8988T (cell line): ENCODE results near the gene CFDP1.

ENCODE experiments used
- DNase-seq: peaks from one replicate; pipeline ENCODE4 v3.0.0; 2011

CFDP1 gene

DNA sequence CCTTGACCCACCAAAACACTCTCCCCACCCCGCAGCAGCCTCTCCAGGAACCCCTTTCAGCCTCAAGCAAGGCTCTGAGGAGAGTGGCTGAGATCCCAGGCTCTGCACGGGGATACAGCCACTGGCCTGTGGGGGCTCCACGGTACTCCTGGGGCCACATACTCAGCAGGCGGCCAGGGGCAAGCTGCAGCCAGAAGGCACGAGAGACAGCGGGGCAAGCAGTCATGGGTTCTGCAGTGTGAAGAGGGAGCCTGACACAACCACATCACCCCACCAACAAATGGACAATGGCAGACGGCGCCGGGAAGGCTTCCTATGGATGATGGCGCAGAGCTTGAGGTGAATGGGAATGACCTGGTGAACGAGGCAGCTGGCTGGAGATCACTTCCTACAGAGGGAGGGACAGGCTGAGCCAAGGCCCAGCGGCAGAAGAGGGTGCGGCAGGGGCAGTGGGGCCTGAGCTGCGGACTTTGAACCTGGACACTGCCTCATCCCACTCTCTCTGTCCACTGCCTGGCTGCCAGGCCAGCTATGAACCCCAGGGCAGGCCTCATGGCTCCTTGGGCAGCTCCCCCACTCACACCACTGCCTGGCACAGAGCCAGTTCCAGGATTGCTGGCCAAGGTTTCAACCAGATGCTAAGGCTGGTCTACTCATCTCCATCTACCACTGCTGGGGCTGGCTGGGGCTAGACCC lies 171.1 kb downstream of the CFDP1 start:
- no peak for DNase-seq

DNA sequence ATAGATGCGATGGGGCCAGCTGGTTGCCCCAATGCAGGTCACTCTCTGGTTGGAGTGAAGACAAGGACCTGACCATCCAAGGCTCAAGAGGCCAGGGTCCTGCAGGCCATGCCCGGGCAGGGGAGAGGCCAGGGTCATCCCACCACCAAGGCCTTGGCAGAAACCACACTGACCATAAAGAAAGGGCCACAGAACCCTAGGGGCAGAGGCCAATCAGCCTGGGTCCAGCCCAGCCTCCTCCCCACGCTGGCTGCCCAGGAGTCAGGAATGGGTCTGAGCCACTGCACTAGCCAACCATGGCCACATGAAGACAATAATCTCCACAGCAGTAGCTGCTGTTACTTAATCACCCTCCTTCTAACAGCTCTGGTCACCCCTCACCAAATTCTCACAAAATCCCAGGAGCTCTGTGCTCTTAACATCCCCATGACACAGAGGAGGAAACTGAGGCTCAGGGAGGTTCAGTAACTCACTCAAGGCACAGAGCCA lies 171.7 kb downstream of the CFDP1 start:
- no peak for DNase-seq

DNA sequence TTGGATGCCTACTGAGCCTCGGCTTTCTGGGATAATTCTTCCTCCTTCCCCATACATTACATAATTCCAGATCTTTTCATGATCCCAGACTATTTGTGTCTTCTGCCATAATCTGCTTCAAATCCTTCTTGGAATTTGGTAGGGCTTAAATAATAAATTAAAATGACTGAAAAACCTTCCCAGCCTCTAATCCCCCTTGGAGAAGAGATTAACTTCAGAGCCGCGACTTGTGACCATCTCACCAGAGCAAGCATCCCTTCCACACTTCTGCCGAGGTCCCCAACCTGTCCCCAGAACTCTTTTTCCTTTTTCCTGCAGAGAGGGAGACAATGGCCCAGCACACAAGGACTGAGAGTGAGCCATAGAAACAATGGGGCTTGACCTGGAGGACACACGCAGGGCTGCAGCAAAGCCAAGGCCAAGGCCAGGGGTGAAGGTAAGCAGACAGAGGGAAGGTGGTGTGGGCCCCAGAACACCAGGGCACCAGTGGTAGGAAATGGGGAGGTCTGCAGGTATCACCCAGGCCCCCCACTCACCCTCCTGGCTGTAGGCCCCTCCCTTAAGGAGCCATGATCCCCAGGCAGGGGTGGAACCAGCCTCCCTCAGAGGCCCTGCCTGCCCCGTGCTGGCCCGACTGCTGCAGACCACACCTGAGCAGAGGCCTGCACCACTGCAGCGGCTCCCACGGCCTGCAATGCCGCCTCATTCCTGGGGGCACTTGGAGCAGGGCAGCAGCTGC lies 172.3 kb downstream of the CFDP1 start:
- peak; percentile 8 for DNase-seq

DNA sequence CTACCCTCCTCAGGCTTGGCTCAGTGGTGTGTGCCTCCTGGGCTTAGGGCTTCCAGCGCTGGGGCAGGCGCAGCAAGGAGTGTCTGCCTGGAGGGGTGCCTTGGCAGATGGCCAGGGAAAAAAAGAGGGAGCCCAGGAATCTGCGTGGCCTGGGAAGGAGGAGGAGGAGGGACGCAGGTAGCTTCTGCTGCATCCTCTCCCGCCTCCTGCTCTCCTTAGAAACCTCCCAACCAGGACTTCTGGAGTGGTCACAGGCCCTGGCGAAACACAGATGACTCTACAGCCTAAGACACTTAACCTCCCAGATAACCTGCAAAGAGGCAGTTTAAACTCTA lies 174.5 kb downstream of the CFDP1 start:
- DNase-seq, result no peak

DNA sequence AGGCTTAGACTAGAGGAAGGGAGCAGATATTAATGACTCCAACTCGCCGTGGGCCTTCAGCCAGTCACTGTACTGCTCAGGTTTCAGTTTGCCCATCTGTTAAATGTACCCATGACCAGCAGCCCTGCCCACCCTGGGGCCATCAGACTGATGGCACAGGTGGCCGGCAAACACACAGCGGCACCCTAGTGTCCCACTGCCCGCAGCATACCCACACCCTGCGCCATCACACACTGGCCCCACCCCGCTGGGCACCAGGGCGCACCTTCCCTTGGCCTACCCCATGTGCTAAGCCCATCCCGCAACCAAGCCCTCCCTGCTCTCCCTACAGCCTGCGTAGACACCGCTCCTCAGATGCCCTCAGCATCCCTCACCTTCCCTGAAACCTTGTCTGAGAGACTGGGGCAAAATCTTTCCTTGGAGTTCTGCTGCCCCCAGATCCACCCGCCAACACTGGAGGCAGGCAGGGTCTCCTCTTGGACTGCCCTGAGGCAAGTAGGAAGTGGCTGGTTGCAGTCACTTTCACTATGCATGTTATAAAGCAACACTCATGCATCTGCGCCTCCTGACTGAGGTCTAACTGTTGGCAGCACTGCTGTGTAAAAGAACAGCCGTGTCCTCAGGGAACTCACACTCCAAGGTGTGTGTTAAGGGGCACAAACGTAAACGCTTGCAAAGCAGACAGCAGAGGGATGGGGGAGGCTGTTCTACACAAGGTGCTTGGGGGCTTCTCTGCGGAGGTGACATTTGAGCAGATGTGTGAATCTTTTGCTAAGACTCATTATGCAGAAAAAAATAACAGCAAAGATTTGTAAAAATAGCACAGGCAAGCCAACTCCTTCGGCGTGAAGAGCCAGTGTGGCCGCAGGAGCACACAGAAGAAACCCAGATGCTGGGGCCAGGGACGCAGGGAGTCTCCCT lies 175.2 kb downstream of the CFDP1 start:
- no peak for DNase-seq

DNA sequence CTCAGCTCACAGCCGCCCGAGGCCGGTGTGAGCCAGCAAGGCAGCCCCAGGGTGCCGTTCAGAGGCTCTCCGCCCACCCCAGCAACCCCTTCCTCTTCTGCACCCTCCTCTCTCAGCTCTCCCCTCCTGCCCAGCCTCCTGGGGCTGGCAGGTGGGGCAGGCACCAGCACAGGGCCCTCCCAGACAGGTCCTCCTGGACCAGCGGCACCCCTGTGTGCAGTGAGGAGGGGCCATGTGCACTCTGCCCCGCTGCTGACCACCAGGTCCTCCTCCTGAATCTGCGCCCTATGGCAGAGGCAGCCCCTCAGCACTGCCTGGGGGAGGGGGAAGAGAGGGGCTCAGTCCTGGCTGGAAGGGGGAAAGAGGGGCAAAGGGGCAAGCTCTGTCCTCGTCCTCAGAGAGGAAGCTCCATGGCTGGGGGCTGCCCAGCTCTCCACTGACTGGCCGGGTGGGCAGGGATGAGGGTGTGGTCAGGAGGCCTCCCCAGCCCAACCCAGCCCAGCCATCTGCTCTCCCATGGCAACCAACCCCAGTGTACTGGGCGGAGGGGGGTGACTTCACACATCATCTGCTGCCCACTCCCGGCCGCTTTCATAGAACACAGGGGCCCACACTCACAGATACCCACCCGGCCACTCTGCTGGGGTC lies 176.5 kb downstream of the CFDP1 start:
- DNase-seq, result peak; percentile 39

DNA sequence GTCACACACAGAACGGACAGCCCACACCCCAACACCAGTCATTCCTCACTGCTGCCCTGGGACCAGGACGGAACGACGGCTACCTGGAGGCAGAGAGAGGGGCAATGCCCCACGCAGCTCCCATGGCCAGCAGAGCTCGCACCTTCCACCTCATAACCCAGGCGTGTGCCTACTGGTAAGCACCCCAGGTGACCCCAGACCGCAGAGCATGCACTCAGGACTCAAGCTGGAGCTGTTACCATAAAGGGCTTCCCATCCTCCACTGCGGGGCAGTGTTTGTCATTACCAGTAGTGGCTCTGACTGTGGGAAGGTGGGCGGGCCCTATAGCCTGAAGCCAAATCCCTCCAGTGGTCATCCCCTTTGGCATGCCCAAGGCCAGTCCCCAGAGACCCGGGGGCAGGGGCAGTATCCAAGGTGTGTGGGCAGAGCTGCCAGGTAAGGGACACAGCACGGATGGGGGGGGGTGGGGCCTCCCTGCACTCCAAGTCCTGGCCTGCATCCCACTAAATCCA lies 177.2 kb downstream of the CFDP1 start:
- DNase-seq, result peak; percentile 73

DNA sequence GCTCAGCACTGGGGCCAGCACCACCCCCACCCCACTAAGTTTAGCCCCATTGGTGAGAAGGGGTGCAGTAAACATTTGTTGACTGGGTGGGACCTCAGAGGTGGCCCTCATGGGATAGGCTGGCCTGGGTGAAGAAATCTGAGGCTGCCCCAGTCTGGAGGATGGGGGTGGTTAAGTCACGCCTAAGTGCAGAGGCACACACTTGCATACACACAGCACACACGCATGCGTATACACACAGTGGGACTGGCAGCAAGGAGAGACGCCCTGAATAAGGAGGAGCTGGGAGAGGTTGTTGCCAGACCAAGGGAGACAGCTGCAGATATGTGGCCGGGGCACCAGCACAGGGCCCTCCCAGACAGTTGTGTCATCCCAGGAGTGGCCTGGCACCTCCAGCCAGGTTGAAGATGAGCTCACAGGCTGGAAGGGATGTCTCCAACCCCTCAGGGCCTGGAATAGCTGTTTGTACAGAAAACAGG lies 178.9 kb downstream of the CFDP1 start:
- no peak for DNase-seq

DNA sequence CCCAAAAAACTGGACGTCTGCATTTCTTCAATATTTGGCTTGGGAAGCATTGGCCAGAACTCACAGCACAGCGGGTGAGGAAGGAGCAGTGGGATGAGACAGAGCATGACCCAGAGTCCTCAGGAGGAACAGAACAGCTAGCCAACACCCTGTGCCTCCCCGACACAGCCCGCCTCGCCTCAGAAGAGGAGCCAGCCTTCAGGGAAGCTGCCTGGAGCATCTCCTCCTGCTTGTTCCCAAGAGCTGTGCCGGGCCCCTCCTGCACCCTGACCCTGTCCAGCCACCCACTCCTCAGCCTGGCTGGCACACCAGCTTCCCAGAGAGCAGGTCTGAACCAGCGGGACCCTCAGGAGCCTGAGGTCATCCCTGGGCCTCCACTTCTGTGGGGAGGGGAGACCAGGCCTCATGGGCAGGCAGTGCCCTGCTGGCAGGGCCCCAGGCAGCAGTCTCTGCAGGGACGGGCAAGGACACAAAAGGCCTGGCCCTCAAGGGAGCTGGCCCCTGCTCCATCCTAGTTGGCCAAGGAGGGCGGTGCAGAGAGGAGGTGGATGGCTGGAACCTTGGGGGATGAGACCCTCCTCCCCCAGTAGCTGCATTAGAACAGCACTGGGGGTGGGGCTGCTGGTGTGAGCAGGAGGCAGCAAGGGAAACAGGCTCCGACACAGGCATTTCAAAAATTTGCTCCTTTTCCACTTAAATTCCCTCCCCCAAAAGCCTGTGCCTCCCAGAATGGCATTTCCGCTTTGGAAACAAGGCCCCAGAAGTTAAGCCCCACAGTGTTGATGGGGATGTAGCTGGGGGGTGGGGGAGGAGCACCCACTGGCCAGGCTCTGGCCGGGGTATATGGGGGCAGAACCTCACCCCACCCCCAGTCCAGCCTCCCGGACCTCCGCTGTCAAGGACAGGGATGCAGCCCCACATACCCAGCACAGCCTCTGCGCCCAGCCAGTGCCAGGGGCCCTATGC lies 180.1 kb downstream of the CFDP1 start:
- DNase-seq, result no peak

DNA sequence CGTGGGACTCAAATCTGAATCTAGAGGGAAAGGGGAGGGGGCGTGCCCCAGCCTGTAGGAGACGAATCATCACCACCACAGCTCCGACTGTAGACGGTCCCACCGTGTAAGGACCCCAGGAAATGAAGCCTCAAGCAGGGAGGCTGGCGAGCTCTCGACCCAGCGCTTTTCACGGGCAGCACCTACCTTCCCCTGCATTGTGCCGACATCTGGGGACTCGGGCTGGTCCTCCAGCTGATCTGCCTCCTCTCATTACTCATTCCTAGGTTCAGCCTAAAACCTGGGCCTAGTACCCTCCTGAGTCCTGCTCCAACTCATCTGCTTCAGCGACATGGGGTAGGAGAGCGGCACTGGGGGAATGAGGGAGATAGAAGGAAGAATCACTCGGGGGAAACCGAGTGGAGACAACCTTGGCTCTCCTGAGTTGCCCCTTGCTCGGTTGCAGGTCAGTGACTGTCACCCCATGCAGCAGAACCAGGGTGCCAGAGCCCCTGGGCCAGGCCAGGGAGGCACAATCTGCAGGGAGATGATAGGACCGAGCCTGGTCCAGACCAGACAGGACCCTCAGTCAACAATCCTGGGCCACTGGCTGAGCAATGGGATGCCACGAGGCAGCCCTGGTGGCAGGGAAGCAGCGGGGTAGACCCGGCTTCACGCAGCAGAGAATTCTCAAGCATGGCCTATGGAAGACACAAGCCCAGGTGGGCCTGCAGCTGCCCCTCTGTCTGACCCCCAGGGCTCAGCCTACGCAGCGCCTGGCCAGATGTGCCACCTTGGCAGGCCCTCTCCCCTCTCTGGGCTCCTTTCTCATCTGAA lies 181.0 kb downstream of the CFDP1 start:
- no peak for DNase-seq

DNA sequence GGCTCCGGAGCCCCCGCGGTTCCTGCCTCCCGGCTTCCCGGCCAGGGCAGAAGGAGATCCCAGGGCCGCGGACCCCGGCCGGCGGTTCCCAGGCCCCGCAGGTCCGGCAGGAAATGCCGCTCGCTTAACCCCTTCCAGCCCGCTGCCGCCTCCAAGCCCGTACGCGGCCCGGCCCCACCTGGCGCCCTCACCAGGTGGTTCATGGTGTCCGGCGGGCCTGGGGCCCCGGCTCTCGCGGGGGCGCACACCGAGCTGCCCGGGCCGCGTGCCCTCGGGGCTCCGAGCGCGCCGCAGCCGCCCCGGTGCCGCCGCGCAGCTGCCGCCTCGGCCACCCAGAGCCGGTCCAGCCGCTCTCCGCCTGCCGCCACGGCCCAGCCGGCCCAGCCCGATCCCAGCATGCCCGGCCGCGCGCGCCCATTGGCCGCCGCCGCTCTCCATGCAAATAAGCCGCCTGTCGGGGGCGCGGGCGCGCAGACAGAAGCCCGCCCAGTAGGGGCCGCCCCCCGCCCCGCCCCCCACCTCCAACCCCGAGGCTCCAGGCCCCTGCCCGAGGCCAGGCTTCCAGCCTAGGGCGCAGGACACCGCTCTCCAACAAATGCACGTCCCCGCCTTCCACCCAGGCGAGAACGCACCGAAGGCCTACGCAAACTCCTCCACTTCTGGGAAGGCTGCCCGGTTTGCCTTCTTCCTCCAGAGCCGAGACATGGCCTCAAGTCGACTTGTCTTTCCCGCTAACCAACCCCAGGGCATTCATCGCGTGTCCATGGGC lies 181.8 kb downstream of the CFDP1 start, which contains the start of gene BCAR1:
BCAR1 (minus strand) TSS at position 345 of the 769 bp plus-strand sequence; CDS start at position 203, 142 bp downstream.
- peak; percentile 99 for DNase-seq

DNA sequence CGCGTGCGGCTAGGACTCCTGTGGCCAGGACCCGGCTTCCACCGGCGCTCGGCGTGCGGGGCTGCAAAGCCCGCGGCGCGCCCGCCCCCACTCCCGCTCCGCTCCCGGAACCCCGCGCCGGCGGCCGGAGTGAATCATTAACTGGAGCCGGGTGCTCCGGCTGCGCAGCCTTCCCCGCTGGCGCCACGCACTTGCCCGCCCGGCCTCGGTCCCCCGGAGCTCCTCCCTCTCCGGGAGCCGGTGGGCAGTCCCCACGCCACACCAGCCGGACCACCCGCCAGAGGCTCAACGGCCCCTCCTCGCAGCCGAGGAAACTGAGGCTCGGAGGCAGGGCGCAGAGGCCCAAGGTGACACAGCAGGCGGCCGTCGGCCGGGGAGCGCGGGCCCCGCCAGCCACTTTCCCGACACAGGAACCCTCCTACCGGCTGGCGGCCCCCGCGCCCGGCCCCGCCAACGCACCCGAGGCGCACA lies 182.5 kb downstream of the CFDP1 start:
- DNase-seq, result no peak

DNA sequence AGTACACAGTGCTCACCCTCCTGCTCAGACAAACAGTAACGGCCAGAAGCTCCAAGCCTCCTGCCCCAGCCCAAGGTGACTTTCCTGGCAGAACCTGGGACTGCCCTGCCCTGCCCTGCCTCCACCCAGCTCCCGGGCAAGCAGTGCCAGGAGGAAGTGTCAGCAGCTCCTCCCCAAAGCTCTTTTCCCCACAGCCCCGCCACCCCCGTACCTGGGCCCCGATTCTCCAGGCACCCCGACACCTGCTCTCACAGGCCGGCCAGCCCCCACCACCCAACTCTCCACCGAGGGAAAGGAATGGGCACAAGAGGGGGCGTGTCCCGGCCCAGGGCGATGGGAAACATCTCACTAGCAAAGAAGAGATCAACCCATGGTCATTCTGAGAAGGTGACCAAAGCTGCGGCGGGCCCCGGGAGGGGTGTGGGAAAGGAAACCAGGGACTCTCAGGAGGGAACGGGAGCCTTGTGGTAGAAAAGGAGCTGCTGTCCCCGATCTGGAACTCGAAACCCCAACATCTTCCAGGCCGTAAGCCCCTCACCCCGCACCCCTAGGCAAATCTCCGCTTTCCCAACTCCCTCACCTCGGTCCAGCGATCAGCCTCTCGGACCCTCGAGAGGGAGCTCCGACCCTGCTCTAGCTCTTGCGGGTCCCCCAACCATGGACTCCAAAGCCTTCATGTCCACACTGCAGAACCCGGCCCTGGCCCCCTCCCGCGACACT lies 183.1 kb downstream of the CFDP1 start:
- DNase-seq, result no peak

DNA sequence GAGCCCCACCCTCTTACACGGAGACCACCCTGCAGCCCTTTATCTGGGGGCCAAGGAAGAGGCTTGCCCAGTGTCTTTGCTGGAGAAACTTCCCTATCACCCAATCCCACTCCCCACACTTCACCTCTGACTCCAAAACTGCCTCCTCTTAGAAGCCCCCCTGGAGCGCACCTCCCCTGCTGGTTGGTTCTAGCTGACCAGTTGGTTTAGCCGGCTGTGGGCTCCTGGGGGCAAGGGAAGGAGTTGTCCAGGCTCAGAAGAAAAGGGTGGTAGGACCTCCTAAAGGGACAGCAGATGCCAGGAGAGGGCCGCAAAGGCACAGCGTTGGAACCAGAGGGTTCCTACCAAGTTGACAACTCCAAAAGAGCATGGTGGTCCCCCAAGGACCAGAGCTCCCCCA lies 183.9 kb downstream of the CFDP1 start:
- no peak for DNase-seq

DNA sequence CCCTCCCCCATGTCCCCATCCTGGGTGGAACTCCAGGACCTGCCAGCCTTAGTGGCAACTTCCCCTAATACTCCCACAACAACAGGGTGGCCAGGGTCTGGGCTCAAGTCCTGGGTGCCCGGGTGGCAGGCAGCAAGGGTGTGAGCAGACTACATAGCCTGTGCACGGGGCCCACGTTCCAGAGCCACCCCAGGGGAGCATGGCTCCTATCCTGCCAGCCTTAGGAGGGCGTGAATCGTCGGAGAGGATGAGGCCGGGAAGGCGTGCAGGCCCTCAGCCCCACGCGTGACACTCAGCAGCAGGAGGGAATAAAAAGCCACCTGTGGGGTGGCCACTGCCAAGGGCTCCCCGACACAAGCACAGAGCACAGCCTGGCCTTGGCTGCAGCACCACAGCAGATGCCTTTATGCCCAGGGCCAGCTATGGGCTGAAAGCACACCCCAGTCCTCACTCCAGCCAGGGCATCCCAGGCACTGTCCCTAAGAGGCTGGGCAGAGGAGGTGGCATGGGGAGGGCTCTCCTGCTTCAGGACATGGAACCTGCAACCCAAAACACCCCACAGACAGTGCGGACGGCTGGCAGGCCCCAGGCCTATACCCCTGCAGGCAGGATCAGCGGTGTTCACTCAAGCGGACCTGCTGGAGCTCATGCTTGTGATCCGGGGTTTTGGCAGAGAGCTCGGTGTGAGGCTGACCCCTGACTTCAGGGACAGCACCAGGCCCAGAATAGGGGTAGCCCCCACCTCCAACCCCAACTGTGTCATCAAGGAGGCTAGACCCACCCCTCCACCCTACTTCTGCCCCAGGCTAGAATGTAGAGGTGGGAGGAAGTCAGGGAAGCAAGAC lies 184.5 kb downstream of the CFDP1 start:
- no peak for DNase-seq

DNA sequence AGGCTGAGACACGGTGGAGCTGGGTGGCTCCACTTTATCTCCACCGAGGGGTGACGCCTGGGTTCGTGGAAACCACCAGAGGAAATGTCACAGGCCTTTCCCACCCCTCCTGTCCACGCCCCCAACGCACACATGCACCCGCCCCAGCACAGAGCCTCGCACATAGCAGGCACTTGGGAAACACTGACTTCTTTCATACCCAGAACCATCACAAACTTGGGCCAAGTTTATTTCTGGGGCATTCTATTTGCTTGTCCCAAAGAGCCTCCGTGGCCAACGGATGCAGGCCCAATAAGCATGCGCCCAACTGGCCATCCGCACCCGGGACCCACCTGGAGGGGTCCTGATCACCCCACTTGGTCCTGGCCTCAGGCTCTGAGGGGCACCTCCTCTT lies 185.2 kb downstream of the CFDP1 start:
- no peak for DNase-seq

DNA sequence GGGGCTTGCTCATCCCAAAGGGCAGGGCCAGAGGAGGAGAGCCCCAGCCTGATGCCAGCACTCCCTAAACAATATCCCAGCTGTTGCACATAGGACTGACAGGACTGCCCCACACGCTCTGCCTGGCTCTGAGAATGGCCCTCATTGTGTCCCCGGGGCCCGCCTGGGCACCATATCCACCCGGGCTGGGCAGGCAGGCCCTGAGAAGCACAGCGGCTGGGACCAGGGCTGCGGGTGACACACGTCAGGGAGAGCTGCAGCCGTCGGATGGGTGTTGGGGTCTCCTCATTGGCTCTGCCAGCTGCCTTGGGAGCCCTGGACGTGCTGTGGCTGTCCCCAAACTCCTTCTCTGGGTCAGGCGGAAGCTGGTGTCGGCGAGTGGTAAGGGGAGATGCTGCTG lies 186.1 kb downstream of the CFDP1 start:
- DNase-seq, result no peak
